K562 (cell line): ENCODE data around the gene AAGAB. TPM values are rescaled to one million over a fixed set of nuclear protein-coding genes. Genes with fewer than 3 reads are reported as not detected.

Experiments
- CBX1 ChIP-seq: sonication (generic); IDR thresholded peaks from 2 replicates; pipeline ENCODE4 v1.6.1; 2016; ENCODE audit warnings: antibody characterized with exemption, low read depth, mild to moderate bottlenecking
- CHD2 ChIP-seq: IDR thresholded peaks from 2 replicates; pipeline ENCODE4 v1.6.1; 2011; ENCODE audit warnings: low read depth, low read length
- ETV1 ChIP-seq: fragments of 450-650 bp; conservative IDR thresholded peaks from 2 replicates; pipeline ENCODE4 v1.6.1; 2016; ENCODE audit warnings: missing genetic modification characterization, control low read depth, low read depth, missing compliant biosample characterization
- GABPA ChIP-seq: fragments of 200-800 bp; sonication (Bioruptor generic); conservative IDR thresholded peaks from 2 replicates; pipeline ENCODE4 v1.6.1; 2016; ENCODE audit warnings: low read depth, missing genetic modification characterization, missing compliant biosample characterization
- HDAC6 ChIP-seq: IDR thresholded peaks from 2 replicates; pipeline ENCODE4 v1.6.1; 2012; ENCODE audit warnings: low read depth, mild to moderate bottlenecking, control low read depth, inconsistent platforms, low read length, moderate library complexity
- KLF1 ChIP-seq: fragments of 450-650 bp; IDR thresholded peaks from 2 replicates; pipeline ENCODE4 v1.6.1; 2016; ENCODE audit warnings: missing genetic modification characterization, missing compliant biosample characterization
- LEF1 ChIP-seq: fragments of 450-650 bp; IDR thresholded peaks from 2 replicates; pipeline ENCODE4 v1.6.1; 2016; ENCODE audit warnings: mild to moderate bottlenecking
- PCBP2 ChIP-seq: fragments of 200-400 bp; formaldehyde crosslinking; IDR thresholded peaks from 2 replicates; pipeline ENCODE4 v1.6.1; 2018; ENCODE audit warnings: low read length, low read depth, mild to moderate bottlenecking, moderate library complexity; ENCODE audit not compliant: poor library complexity, severe bottlenecking
- RBFOX2 ChIP-seq: fragments of 200-400 bp; formaldehyde crosslinking; IDR thresholded peaks from 2 replicates; pipeline ENCODE4 v1.6.1; 2017; ENCODE audit warnings: low read depth, mild to moderate bottlenecking, low read length, moderate library complexity
- TAF1 ChIP-seq: IDR thresholded peaks from 2 replicates; pipeline ENCODE4 v1.6.1; 2011; ENCODE audit warnings: mild to moderate bottlenecking, low read length, moderate library complexity; ENCODE audit not compliant: insufficient read depth, control insufficient read depth, severe bottlenecking; ENCODE audit errors: extremely low read depth
- TCF7 ChIP-seq: sonication (generic); IDR thresholded peaks from 2 replicates; pipeline ENCODE4 v1.6.1; 2016; ENCODE audit warnings: antibody characterized with exemption, borderline replicate concordance
- TEAD4 ChIP-seq, 2 experiments: sonication (generic) in 1 of 2; formaldehyde crosslinking in 1 of 2; IDR thresholded peaks; 2 replicates each; pipeline versions ENCODE4 v1.6.1 to v1.8.0; 2012 to 2022; ENCODE audit warnings: borderline replicate concordance in 1 of 2, inconsistent platforms in 1 of 2, low read length in 1 of 2, mild to moderate bottlenecking in 1 of 2, missing genetic modification reagents in 1 of 2
- U2AF2 ChIP-seq: fragments of 200-400 bp; formaldehyde crosslinking; optimal IDR thresholded peaks from 2 replicates; pipeline ENCODE3; 2017; ENCODE audit warnings: low read depth, mild to moderate bottlenecking, low read length
- YBX1 ChIP-seq: fragments of 450-650 bp; IDR thresholded peaks from 2 replicates; pipeline ENCODE4 v1.7.1; 2016; ENCODE audit warnings: mild to moderate bottlenecking
- ZBTB8A ChIP-seq: fragments of 450-650 bp; IDR thresholded peaks from 2 replicates; pipeline ENCODE4 v1.6.1; 2018; ENCODE audit warnings: mild to moderate bottlenecking, moderate library complexity; ENCODE audit not compliant: partially characterized antibody
- ZNF146 ChIP-seq: IDR thresholded peaks from one replicate; pipeline ENCODE4 v1.6.1; 2018; ENCODE audit warnings: missing compliant biosample characterization; ENCODE audit not compliant: unreplicated experiment
- polyA plus RNA-seq, 8 experiments: library from polyadenylated mRNA; depleted of rRNA in 4 of 8; stranded (reverse) in 5 of 8; unstranded in 3 of 8; fragments of >200 nt; fragmentation: Nextera tagmentation in 2 of 8; fragmentation: Illumina TruSeq in 1 of 8; extraction: Ambion mirVana in 2 of 8; extraction: Trizol in 1 of 8; gene quantifications; 2 replicates each; pipeline versions ENCODE4 v1.2.1 to v1.2.3, GENCODE V29; 2011 to 2014; ENCODE audit warnings: inconsistent platforms in 1 of 8, missing spikeins in 1 of 8
- total RNA-seq, 7 experiments: library from RNA; depleted of rRNA in 6 of 7; stranded (reverse); fragments of >200 nt in 6 of 7; fragmentation: Illumina TruSeq in 2 of 7; extraction: Trizol in 2 of 7; gene quantifications; 2 replicates each; pipeline versions ENCODE4 v1.2.1 to v1.2.3, GENCODE V29; 2011 to 2021; ENCODE audit warnings: low replicate concordance in 1 of 7
- TF ChIP-seq, protein P1 (sequence below): IDR thresholded peaks from 2 replicates; pipeline ENCODE4 v1.6.1; 2016; ENCODE audit warnings: missing genetic modification characterization, missing compliant biosample characterization
- TF ChIP-seq, protein P2 (sequence below): fragments of 450-650 bp; IDR thresholded peaks from 2 replicates; pipeline ENCODE4 v1.6.1; 2018; ENCODE audit not compliant: partially characterized antibody
- TF ChIP-seq, protein P3 (sequence below): fragments of 200-400 bp; formaldehyde crosslinking; IDR thresholded peaks from 2 replicates; pipeline ENCODE4 v1.6.1; 2017; ENCODE audit warnings: mild to moderate bottlenecking, low read depth, low read length, moderate library complexity

AAGAB gene
- total and polyA plus RNA-seq, 9 of the 15 experiments (the other 6 are each of a cell fraction or from before 2014, with no cell fraction given), result 17.8 to 109 (median 58.3) TPM

DNA sequence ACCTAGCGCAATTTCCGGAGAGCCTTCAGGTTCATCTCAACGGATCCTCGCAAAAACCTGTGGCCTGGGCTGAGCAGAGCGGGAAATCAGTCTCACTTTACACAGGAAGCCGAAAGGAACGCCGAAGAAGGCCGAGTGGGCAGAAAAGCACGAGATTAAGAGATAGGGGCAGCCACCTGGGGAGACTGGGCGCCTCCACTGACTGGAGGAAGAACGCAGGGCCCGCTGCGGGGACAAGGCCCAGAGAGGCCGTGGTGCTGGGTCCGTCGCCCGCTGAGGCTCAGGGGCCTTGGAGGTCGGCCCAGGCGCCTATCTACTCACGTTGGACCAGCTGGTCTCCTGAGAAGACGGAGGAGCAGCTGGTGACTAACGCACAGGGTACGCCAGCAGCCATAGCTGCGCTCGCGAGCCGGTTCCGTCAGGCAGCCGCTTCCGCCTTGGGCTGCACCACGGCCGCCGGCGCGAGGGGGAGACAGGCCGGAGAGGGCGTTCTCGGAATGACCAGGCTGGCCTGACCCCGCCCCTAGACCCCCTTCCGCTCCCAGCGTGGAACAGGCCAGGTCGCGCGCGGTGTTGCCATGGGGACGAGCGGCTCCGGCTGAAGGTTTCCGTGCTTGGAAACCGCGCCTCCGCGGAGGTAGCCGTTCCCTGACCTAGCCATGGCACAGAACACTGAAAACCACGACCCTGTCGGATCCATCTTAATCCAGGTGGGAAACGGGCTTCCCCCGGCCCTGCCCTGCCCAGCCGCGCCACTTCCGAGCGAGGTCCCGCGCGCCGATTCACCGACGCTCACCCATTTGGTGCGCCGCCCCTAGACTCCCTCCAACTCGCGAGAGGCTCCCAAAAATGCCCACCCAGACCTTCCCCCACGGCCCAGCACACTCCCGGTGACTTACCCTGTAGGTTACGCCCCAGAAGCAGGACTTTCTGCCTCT lies at the start of gene AAGAB, which contains the start of gene IQCH (continued):
- TF ChIP-seq ZNF146 (peak; percentile 19), U2AF2 (no peak), TCF7 (0 out of 2 replicates have a peak, but pooled peaks have one; percentile 47), TEAD4 (IDR thresholded peaks at IDR 0.05; ENCODE audit: low read length) (no peak; the same call in 1 of the 2 replicates), TEAD4 (CRISPR knock-in tag; IDR thresholded peaks at IDR 0.05; ENCODE audit: borderline replicate concordance) (no peak), KLF1 (tag) (peak; percentile 95), YBX1 (no peak), HDAC6 (no peak), PCBP2 (no peak), RBFOX2 (peak; percentile 97), TAF1 (peak; percentile 92), ETV1 (tag) (peak; percentile 93), CBX1 (peak; percentile 56; the same call in 1 of the 2 replicates), ZBTB8A (no peak), CHD2 (no peak; the same call in 1 of the 2 replicates), LEF1 (no peak), GABPA (tag) (peak; percentile 91)
- TF ChIP-seq, protein P1, sequence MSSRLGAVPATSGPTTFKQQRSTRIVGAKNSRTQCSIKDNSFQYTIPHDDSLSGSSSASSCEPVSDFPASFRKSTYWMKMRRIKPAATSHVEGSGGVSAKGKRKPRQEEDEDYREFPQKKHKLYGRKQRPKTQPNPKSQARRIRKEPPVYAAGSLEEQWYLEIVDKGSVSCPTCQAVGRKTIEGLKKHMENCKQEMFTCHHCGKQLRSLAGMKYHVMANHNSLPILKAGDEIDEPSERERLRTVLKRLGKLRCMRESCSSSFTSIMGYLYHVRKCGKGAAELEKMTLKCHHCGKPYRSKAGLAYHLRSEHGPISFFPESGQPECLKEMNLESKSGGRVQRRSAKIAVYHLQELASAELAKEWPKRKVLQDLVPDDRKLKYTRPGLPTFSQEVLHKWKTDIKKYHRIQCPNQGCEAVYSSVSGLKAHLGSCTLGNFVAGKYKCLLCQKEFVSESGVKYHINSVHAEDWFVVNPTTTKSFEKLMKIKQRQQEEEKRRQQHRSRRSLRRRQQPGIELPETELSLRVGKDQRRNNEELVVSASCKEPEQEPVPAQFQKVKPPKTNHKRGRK (tag), result no peak
- TF ChIP-seq, protein P2, sequence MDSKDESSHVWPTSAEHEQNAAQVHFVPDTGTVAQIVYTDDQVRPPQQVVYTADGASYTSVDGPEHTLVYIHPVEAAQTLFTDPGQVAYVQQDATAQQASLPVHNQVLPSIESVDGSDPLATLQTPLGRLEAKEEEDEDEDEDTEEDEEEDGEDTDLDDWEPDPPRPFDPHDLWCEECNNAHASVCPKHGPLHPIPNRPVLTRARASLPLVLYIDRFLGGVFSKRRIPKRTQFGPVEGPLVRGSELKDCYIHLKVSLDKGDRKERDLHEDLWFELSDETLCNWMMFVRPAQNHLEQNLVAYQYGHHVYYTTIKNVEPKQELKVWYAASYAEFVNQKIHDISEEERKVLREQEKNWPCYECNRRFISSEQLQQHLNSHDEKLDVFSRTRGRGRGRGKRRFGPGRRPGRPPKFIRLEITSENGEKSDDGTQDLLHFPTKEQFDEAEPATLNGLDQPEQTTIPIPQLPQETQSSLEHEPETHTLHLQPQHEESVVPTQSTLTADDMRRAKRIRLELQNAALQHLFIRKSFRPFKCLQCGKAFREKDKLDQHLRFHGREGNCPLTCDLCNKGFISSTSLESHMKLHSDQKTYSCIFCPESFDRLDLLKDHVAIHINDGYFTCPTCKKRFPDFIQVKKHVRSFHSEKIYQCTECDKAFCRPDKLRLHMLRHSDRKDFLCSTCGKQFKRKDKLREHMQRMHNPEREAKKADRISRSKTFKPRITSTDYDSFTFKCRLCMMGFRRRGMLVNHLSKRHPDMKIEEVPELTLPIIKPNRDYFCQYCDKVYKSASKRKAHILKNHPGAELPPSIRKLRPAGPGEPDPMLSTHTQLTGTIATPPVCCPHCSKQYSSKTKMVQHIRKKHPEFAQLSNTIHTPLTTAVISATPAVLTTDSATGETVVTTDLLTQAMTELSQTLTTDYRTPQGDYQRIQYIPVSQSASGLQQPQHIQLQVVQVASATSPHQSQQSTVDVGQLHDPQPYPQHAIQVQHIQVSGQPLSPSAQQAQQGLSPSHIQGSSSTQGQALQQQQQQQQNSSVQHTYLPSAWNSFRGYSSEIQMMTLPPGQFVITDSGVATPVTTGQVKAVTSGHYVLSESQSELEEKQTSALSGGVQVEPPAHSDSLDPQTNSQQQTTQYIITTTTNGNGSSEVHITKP, result peak; percentile 100
- TF ChIP-seq, protein P3, sequence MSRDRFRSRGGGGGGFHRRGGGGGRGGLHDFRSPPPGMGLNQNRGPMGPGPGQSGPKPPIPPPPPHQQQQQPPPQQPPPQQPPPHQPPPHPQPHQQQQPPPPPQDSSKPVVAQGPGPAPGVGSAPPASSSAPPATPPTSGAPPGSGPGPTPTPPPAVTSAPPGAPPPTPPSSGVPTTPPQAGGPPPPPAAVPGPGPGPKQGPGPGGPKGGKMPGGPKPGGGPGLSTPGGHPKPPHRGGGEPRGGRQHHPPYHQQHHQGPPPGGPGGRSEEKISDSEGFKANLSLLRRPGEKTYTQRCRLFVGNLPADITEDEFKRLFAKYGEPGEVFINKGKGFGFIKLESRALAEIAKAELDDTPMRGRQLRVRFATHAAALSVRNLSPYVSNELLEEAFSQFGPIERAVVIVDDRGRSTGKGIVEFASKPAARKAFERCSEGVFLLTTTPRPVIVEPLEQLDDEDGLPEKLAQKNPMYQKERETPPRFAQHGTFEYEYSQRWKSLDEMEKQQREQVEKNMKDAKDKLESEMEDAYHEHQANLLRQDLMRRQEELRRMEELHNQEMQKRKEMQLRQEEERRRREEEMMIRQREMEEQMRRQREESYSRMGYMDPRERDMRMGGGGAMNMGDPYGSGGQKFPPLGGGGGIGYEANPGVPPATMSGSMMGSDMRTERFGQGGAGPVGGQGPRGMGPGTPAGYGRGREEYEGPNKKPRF, result no peak
